ENCODE results near the gene XRRA1. TPM values are rescaled to one million over a fixed set of nuclear protein-coding genes. Genes with fewer than 3 reads are reported as not detected.

XRRA1 gene
- total RNA-seq, 1 experiment from 2014 or later, result 17.3 TPM

DNA sequence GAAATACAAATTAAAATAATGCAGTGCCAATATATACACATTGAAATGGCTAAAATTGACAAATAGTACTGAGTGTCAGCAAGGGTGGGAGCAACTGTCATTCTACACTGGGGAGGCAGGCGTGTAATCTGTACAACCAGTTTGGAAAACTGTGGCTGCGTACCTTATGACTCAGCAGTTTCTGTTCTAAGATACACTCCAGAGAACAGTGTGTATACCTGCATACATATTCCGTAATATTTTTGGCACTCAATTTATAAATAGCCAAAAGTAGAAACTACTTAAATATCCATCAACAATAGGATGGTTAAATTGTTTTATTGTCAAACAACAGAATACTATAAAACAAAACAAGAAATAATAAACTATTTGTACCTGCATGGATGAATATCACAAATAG, 142.6 kb downstream of the XRRA1 start:
- TF ChIP-seq, protein P1, sequence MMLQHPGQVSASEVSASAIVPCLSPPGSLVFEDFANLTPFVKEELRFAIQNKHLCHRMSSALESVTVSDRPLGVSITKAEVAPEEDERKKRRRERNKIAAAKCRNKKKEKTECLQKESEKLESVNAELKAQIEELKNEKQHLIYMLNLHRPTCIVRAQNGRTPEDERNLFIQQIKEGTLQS (IDR thresholded peaks at IDR 0.05), result no peak
- TF ChIP-seq, protein P2, sequence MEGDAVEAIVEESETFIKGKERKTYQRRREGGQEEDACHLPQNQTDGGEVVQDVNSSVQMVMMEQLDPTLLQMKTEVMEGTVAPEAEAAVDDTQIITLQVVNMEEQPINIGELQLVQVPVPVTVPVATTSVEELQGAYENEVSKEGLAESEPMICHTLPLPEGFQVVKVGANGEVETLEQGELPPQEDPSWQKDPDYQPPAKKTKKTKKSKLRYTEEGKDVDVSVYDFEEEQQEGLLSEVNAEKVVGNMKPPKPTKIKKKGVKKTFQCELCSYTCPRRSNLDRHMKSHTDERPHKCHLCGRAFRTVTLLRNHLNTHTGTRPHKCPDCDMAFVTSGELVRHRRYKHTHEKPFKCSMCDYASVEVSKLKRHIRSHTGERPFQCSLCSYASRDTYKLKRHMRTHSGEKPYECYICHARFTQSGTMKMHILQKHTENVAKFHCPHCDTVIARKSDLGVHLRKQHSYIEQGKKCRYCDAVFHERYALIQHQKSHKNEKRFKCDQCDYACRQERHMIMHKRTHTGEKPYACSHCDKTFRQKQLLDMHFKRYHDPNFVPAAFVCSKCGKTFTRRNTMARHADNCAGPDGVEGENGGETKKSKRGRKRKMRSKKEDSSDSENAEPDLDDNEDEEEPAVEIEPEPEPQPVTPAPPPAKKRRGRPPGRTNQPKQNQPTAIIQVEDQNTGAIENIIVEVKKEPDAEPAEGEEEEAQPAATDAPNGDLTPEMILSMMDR (IDR thresholded peaks at IDR 0.05 in 2 of 3, conservative IDR thresholded peaks at IDR 0.05 in 1 of 3; ENCODE audit: borderline replicate concordance in 1 of 3, insufficient read depth in 1 of 3, low read depth in 2 of 3, low read length in 2 of 3), result no peak
- no peak for TF ChIP-seq ZNF274 (IDR thresholded peaks at IDR 0.05; ENCODE audit: low read depth, low read length)
- TF ChIP-seq ELF1 (IDR thresholded peaks at IDR 0.05; ENCODE audit: borderline replicate concordance, low read depth), result no peak
- no peak for TF ChIP-seq FOSL1 (IDR thresholded peaks at IDR 0.05; ENCODE audit: low read depth)
- TF ChIP-seq POLR2A (IDR thresholded peaks at IDR 0.05; ENCODE audit: borderline replicate concordance, extremely low read depth, insufficient read depth, insufficient read length), result no peak
- TF ChIP-seq EZH2phosphoT487 (IDR thresholded peaks at IDR 0.05; ENCODE audit: borderline replicate concordance), result no peak
- TF ChIP-seq SP1 (IDR thresholded peaks at IDR 0.05; ENCODE audit: low read depth), result no peak
- TF ChIP-seq RAD21 (IDR thresholded peaks at IDR 0.05; ENCODE audit: low read depth), result no peak
- TF ChIP-seq POLR2AphosphoS5 (IDR thresholded peaks at IDR 0.05; ENCODE audit: low read depth, low read length), result no peak
- TF ChIP-seq SRF (IDR thresholded peaks at IDR 0.05; ENCODE audit: low read depth), result no peak
- no peak for TF ChIP-seq EGR1 (IDR thresholded peaks at IDR 0.05; ENCODE audit: low read depth)
- no peak for TF ChIP-seq ZBTB33 (IDR thresholded peaks at IDR 0.05; ENCODE audit: extremely low read depth, insufficient replicate concordance, low read length)
- no peak for TF ChIP-seq CBX3 (IDR thresholded peaks at IDR 0.05; ENCODE audit: low read depth)
- intact Hi-C loops (cut with micrococcal nuclease), result no loop called here
- DNase-seq (ENCODE audit: low read depth, low spot score) (no peak), ATAC-seq (no peak)
- Histone ChIP-seq H3K27ac (ENCODE audit: low read depth, low read length) (no peak overlapping the region), H3K4me2 (ENCODE audit: low read length) (no peak overlapping the region), H3K27me3 (ENCODE audit: insufficient read depth, low read length) (no peaks in the 10 kb centered on the region), H3K4me1 (ENCODE audit: control insufficient read depth in 1 of 2, insufficient read depth in 2 of 2, low read length in 2 of 2) (peaks cover 0 to 9% of the 10 kb centered on the region in 2 experiments; a peak in 1 of 4 replicates), H3K9me3 (ENCODE audit: control insufficient read depth in 1 of 2, insufficient read depth in 1 of 2, low read depth in 1 of 2, low read length in 2 of 2) (no peaks in the 10 kb centered on the region), H3K4me3 (replicated peaks in 1 of 2; ENCODE audit: low read depth in 1 of 2, low read length in 2 of 2) (no peak overlapping the region), H3K36me3 (ENCODE audit: control insufficient read depth in 1 of 2, insufficient read depth in 2 of 2, low read length in 2 of 2) (no peaks in the 10 kb centered on the region), H2AFZ (ENCODE audit: low read depth, low read length, poor library complexity, severe bottlenecking) (no peak overlapping the region), H3K79me2 (ENCODE audit: insufficient read depth, low read length) (peaks cover 40% of the 10 kb centered on the region), H3K9ac (ENCODE audit: low read length) (no peak overlapping the region), H3K9me2 (ENCODE audit: insufficient read depth) (no peaks in the 10 kb centered on the region), H4K20me1 (ENCODE audit: insufficient read depth) (no peaks in the 10 kb centered on the region)
- ChIA-PET CTCF (no interaction called here), POLR2A (no interaction called here), RAD21 (ENCODE audit: low non-redundant PET in 1 of 2, low total read pairs in 2 of 2, uncharacterized antibody in 2 of 2, unreplicated experiment in 2 of 2) (no interaction called here)
- BruUV-seq (replicated peaks), result no TSS peak
